ENCODE data around the gene GNB4.

DNA sequence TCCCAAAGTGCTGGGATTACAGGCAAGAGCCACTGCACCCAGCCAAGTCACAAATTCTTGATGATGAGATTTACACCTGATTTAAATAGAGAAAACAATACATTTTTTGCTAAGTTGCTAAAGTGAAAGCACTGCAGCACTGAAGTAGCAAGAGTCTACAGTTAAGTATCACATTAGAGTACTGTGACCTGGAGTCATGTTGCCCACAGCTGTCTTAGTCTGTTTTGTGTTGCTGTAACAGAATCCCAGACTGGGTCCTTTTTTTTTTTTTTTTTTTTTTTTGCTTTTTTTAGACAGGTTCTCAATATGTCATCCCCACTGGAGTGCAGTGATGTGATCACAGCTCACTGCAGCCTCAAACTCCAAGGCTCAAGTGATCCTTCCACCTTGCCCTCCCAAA, 23.2 kb upstream of the GNB4 start:
- TF ChIP-seq, protein P1, sequence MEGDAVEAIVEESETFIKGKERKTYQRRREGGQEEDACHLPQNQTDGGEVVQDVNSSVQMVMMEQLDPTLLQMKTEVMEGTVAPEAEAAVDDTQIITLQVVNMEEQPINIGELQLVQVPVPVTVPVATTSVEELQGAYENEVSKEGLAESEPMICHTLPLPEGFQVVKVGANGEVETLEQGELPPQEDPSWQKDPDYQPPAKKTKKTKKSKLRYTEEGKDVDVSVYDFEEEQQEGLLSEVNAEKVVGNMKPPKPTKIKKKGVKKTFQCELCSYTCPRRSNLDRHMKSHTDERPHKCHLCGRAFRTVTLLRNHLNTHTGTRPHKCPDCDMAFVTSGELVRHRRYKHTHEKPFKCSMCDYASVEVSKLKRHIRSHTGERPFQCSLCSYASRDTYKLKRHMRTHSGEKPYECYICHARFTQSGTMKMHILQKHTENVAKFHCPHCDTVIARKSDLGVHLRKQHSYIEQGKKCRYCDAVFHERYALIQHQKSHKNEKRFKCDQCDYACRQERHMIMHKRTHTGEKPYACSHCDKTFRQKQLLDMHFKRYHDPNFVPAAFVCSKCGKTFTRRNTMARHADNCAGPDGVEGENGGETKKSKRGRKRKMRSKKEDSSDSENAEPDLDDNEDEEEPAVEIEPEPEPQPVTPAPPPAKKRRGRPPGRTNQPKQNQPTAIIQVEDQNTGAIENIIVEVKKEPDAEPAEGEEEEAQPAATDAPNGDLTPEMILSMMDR (IDR thresholded peaks at IDR 0.05) = no peak
- no peak for TF ChIP-seq POLR2A (IDR thresholded peaks at IDR 0.05)
- no peak for TF ChIP-seq EP300 (IDR thresholded peaks at IDR 0.05)
